ENCODE results near the gene GABRG3.
"Not testable (repeated sequence)": the region's sequence is repeated elsewhere in the genome, so short reads cannot be mapped to it uniquely, and the experiment has no call there.

The GABRG3 gene

GRCh38 chr15:27191515-27191914 lies 220.5 kb downstream of the GABRG3 start:
- not testable (repeated sequence) for DNase-seq

DNA sequence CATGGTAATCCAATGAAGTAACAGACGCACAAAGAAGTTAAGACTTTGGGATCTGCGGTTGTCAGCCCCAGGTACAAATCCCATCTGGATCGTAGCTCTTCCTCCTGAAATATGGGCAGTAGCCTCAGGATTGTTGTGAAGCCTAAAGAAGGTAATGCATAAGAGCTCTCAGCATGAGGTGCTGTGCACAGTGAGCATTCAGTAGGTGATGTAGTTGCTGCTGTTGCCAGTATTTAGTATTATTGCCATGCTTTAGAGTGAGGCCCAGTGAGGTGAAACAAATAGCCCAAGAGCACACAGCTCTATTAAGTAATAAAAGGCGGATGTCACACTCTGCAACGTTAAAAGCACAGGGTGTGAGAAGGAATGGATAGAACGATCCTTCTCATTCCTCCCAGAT lies 225.7 kb downstream of the GABRG3 start:
- no peak for DNase-seq

DNA sequence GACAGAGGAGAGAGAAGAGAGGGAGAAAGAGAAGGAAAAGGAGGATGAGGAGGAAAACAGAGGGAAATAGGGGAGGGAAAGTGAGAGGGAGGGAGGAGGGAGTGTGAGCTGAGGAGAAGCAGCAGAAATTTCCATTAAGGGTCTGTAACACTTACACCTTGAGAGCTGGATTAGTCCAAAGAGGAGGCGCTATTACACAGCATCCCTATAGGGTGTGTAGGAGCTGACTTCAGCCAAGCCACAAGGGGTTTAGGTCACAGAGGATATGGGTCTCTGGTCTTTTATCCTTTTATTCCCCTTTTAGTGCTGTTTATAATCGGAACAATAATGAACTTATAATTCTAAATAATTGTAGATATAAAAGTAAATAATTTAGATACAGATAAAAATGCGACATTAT lies 230.4 kb downstream of the GABRG3 start:
- DNase-seq = no peak

DNA sequence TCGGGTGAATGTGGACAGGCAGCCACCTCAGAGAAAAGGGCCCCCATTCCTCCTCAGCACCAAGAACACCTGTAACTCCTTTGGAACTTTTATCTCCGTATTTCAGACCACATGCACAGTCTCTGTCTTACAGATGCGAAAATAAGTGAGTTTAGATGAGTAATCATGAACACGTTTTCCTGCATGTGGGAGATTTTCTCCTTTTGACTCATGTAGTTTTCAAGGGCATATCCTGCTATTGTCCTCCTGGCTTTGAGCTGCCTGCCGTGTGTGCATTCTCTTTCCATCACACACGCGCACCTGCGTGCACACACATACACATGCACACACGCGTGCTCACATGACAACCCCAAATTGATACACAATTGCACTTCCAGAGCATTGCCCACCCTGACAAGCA lies 239.2 kb downstream of the GABRG3 start:
- no peak for DNase-seq

DNA sequence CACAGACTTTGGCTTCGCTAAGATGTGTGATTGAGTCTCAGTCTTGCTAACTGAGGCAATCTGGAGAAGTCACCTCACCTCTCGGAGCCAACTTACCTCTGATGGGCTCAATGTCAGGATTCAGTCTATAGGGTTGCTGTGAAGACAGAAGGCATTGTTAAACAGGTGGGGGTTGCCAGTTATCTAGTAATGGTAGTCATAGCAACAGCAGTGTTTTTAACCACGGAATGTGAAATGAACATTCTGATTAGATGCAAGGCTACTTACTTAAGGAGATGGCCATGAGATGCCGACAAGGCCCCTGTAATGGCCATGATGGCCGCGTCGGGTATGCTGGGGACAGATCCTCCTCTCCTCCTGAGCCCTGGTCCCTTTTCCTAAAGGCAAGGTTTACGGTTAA lies 243.1 kb downstream of the GABRG3 start:
- DNase-seq = no peak

DNA sequence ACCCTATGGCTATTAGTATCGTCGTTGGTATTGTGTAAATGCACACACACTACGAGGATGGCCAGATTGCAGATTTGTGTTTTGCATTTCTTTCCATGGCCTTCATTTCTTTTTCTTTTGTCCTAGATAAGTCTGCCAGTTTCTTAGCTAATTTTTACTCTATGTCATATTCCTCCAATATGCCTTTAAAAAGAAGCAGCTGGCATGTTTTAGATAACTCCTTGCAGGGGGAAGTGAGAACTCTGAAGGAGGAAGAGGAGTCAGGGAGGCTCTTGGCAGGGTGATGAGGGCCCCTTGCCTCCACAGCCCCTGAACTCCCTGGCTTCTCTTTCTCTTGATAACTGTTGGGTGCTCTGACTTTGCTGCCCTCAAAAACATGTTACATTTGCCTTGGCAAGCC lies 244.0 kb downstream of the GABRG3 start:
- DNase-seq = no peak

DNA sequence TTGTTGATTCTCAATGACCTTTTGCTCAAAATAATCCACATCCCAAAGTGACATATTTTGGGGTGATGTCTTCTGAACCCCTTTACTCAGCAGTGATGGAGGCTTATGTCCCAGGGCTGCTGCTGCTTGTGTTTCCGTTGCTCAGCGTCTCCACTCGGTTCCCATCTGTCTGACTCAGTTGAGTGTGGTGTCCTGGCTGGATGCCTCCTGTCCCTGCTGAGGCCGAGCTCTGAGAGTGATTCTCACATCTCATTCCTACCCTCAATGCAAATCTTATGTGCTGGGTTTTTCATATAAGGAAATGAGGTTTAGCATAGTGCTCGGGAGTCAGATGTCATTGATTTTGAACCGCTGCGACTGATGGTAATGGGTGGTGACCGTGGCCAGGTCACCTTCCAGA lies 247.4 kb downstream of the GABRG3 start:
- DNase-seq = no peak

DNA sequence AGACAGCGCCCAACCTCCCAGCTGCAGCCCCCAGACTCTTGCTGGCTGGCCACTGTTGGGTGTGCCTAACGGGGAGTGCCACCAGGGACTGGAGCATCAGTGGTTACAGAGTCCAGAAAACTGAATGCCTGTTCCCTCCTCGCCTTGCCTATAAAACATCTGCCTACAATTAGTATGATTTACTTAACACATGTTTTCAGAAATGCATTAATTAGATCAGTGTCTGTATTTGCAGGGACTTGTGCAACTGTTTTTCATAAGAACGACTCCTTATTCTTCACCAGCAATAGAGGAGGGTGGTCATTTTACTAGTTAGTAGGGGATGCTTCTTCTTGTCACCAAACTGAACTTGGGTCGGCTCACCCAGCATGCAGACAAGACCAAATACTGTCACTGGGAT lies 248.7 kb downstream of the GABRG3 start:
- DNase-seq = no peak

GRCh38 chr15:27220199-27220598 lies 249.2 kb downstream of the GABRG3 start:
- DNase-seq = no peak

DNA sequence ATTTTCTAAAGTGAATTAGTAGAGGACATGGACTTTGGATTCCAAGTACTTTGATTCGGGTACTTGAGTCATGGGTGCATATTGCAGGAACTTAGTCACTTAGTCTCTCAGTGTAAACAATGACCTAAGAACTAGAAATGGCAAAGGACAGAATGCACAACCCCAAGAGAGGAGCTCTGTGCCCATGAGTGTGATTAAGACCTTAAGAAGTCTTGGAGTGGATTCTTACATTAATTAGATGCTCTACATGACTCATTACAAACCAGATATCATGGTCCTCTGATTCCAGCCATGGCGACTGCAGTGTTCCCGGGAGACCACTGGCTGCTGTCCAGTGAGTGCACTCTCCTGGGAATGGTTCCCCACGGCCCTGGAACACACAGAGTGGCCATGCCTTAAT lies 251.5 kb downstream of the GABRG3 start:
- no peak for DNase-seq

DNA sequence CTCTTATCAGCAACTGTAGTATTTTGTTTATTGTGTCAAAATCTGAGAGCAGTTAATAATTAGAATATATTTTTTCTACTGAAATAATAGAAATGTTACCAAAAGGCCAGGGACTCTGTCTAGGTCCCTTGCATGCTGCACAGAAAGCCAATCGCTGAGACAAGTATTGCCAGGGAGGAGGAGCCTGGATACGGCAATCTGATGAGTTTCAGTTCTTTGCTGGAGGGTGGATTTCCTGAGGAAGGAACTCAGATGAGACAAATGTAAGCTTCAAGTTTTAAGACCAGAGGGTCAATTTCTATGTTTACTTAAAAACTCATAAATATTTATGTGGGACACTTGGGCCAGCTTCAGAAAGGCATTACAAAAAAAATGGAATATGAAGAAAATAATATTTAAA lies 252.2 kb downstream of the GABRG3 start:
- no peak for DNase-seq

GRCh38 chr15:27231811-27232210 lies 260.8 kb downstream of the GABRG3 start:
- no peak for DNase-seq

DNA sequence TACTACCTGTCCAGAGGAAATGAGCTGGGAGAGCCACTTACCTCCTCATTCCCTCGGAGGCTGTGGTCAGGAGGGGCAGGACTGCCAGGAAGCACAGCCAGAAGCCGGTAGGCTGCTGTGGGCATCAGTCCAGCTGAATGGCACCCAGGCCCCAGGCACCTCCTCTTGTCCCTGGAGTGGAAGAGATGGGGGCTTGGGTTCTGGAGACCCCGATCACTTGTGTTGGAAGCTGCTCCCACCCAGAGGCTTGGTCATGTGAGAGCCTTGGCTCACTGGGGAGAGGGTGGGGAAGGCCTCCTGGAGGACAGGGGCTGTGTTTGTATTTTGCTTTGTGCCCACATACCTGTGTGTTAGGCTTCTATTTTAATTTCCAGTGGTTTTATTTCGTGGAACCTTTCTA lies 261.9 kb downstream of the GABRG3 start:
- DNase-seq = no peak

DNA sequence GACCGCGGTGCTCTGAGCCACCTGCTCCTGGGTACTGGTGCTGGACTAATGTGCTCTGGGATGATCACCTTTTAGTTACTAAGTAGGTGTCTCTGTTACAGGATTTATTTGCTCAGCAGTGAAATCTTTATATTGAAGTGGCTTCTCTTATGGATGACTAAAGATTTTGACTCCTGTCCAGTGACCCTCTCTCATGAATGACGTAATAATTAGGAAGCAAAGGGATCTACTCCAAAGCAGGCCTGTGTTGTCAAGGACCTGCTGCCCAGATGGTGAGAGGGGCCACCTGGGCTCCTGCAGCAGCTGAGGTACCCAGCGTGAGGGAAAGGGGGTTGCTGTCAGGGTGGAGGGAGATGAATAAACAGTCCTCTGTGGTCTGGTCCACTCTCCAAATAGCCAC lies 263.6 kb downstream of the GABRG3 start:
- no peak for DNase-seq

DNA sequence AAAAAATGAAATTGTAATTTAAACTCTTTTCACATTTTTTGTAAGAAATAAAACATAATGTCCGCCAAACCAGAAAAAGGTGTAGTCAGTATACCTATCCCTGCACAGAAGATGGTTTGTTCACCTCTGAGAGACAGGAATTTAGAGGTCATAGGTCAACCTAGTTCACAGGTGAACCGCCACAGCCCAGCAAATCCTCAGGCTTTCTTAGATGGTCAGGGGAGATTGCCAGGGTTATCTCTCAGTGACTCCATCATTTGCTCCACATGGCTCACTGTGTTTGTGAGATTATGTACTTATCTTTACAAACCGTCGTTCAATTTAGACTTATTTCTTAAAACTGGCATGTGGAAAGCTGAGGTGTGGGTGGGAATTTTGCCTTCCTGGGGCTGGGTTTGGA lies 264.2 kb downstream of the GABRG3 start:
- DNase-seq = no peak

DNA sequence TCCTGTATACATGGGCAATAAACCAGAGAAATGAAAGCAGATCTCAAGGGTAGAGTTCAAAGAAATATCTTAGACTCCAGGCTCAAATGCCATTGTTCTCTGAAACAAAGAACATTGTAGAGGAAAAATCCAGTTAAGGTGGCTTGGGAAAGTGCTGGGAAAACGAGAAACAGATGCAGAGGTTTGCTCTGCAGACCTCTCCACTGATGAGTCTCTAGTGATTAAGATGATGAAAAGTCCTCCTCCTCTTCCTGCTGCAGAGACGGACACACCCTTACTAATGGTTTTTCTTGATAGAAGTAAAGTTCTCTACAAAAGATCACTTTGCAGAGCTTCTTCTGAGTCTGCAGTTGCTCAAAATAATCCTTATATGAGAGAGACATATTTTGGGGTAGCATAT lies 264.7 kb downstream of the GABRG3 start:
- no peak for DNase-seq

- DNase-seq = no peak
These were observed 266.4 kb downstream of the GABRG3 start for GRCh38 chr15:27237319-27237939.

- DNase-seq = no peak
These were observed 267.2 kb downstream of the GABRG3 start for GRCh38 chr15:27238209-27238608.

DNA sequence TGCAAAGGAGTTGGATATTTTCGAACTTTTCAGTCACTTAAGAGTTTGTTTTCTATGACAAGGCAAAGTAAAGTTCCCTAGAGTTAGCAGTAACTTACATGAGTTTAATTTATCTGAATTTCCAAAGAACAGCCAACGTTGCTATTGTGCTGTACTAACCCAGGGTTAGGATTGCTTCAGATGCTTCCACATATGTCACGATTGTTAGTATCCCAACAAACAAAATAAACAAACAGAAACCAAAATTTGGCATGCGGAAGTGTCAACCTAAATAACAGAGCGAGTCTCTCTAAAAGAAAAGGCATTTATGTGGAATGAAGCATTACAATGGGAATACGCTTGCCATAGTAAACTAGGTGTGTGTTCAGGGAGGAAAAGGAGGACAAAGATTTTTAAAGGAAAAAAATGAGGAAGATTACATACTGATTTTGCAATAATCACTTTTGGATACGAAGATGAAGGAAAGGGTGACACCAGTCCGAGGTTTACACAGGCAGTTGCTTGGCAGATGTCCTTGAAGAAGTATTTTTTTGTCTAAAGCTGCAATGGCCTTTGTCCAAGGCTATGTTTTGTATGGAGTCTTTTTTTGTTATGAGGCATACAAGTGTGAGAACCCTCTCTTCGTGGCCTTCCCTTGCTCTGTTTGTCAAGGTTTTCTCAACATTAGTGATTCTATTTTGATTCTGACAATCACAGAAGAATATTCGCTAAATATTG lies 267.9 kb downstream of the GABRG3 start:
- no peak for DNase-seq

DNA sequence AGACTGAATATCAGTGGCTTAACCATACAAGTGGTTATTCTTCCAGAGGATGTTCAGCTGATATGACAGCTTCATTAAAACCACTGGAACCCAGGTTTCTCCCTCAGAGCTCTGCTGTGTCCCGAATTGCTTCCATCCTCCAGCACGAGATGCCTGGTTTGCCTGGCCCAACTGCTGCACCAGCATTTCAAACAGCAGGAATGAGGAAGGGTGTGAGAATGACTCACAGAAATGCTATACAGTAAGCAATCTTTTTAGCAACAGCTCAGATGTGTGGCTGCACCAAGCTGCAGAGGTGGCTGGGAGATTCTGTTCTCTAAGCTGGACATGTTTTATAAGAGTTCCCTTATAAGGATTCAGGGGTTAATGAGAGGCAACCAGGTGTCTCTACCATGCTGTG lies 271.0 kb downstream of the GABRG3 start:
- DNase-seq = no peak

- DNase-seq = no peak
These were observed 273.1 kb downstream of the GABRG3 start for GRCh38 chr15:27244047-27244446.

DNA sequence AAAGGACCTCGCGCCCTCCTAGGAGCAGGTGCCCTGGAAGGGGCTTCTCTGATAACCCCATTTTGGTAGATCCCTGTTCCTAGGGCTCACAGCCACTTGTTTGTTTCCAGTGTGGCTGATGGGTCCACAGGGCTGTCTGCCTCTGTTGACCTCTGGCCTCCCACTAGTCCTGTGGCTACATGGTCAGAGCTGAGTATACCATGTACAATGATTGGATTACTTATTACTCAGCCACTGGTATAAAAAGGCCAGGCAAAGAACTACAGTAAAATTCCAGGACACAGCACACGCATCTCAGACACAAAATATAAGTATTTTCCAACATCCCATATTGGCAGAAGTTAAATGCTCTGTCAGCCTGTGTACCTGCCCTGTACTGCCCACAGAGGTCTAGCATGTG lies 277.3 kb downstream of the GABRG3 start:
- no peak for DNase-seq

DNA sequence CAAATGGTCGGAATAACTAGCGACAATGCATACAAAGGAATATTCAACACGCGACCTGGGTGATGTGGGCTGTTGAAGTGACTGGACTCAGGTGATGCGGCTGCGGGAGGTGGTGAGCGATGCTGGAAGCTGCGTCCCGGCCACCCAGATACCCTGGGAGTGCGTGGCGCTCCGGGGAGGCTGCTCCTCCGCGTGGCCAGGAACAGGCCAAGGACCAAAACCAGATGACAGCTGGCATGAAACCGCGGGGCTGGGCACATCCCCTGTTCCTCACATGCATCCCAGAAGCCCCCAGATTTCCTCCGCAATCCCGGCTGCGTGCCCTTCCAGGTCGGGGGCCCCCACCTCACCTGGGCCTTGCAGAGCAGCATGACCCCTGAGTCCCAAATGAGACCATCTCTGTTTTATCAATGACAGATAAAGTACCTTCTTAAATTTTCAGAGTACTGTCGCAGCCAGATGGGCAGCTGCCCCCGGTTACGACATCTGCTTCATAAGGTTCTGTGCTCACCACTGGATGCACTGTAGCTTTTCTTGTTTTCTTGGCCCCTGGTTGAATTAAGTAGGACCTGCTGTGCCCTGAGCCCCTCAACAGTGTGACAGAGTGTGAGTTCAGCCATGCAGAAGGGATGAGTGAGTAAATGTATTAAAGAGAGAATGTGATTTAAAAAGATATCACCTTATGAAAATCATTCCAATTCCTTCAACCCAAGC lies 278.2 kb downstream of the GABRG3 start:
- DNase-seq = no peak

DNA sequence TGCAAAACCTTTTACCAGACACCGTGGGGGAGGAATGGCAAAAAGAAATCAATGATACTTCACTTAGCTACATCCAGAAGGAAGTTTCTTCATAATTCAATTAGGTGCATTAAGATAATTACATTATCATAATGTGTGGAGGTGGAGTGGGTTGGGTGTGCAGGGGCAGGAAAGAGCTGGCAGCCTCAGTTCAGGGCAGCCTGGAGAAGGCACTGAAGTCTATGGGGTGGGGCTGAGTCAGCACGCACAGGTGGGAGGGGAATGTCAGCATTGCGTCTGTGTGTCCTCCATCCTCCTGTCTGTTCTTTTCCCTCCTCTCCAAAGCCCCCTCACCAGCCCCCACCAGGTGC lies 278.8 kb downstream of the GABRG3 start:
- DNase-seq = no peak

DNA sequence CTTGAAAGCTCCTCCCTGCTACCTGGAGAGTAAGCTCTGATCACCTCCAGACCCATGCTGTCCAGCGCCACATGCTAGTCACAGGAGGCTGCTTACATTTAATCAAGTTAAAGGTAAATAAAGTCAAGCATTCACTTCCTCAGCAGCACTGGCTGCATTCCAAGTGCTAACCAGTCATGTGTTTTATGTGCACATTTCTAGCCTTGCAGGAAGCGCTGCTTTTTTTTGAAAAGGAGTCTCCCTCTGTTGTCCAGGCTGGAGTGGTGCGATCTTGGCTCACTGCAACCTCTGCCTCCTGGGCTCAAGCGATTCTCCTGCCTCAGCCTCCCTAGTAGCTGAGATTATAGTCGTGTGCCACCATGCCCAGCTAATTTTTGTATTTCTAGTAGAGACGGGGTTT lies 279.2 kb downstream of the GABRG3 start:
- DNase-seq = no peak
